HCT116 (cell line): ENCODE results near the gene SH3PXD2A.

Experiments used
- POLR2A ChIP-seq: IDR thresholded peaks from 2 replicates; pipeline ENCODE4 v1.7.0; 2011; ENCODE audit warnings: borderline replicate concordance; ENCODE audit not compliant: insufficient read depth, insufficient read length; ENCODE audit errors: extremely low read depth
- POLR2AphosphoS5 ChIP-seq: IDR thresholded peaks from 2 replicates; pipeline ENCODE4 v1.6.1; 2011; ENCODE audit warnings: mild to moderate bottlenecking, low read depth, low read length, moderate library complexity
- YY1 ChIP-seq: IDR thresholded peaks from 2 replicates; pipeline ENCODE4 v1.6.1; 2011; ENCODE audit warnings: low read length, low read depth, moderate library complexity, mild to moderate bottlenecking; ENCODE audit not compliant: insufficient replicate concordance; ENCODE audit errors: extremely low read depth
- TF ChIP-seq, protein P1 (sequence below), 3 experiments: fragments of 200-600 bp in 1 of 3; sonication (generic) in 1 of 3; IDR thresholded peaks in 2 of 3; conservative IDR thresholded peaks in 1 of 3; 2 replicates each; pipeline ENCODE4 v1.5.1; 2012 to 2017; ENCODE audit warnings: low read depth in 2 of 3, low read length in 2 of 3, antibody characterized with exemption in 1 of 3, borderline replicate concordance in 1 of 3, control low read depth in 1 of 3, mild to moderate bottlenecking in 1 of 3, mixed read lengths in 1 of 3, mixed run types in 1 of 3, moderate library complexity in 1 of 3; ENCODE audit not compliant: insufficient read depth in 1 of 3

GRCh38 chr10:103551619-103552602, 303.5 kb downstream of the SH3PXD2A start:
- TF ChIP-seq POLR2A (no peak), YY1 (no peak), POLR2AphosphoS5 (no peak)
- TF ChIP-seq, protein P1, sequence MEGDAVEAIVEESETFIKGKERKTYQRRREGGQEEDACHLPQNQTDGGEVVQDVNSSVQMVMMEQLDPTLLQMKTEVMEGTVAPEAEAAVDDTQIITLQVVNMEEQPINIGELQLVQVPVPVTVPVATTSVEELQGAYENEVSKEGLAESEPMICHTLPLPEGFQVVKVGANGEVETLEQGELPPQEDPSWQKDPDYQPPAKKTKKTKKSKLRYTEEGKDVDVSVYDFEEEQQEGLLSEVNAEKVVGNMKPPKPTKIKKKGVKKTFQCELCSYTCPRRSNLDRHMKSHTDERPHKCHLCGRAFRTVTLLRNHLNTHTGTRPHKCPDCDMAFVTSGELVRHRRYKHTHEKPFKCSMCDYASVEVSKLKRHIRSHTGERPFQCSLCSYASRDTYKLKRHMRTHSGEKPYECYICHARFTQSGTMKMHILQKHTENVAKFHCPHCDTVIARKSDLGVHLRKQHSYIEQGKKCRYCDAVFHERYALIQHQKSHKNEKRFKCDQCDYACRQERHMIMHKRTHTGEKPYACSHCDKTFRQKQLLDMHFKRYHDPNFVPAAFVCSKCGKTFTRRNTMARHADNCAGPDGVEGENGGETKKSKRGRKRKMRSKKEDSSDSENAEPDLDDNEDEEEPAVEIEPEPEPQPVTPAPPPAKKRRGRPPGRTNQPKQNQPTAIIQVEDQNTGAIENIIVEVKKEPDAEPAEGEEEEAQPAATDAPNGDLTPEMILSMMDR (IDR thresholded peaks at IDR 0.05 in 2 of 3, conservative IDR thresholded peaks at IDR 0.05 in 1 of 3; ENCODE audit: borderline replicate concordance in 1 of 3, insufficient read depth in 1 of 3, low read depth in 2 of 3, low read length in 2 of 3), result no peak
